ENCODE data around the gene ILRUN.

DNA sequence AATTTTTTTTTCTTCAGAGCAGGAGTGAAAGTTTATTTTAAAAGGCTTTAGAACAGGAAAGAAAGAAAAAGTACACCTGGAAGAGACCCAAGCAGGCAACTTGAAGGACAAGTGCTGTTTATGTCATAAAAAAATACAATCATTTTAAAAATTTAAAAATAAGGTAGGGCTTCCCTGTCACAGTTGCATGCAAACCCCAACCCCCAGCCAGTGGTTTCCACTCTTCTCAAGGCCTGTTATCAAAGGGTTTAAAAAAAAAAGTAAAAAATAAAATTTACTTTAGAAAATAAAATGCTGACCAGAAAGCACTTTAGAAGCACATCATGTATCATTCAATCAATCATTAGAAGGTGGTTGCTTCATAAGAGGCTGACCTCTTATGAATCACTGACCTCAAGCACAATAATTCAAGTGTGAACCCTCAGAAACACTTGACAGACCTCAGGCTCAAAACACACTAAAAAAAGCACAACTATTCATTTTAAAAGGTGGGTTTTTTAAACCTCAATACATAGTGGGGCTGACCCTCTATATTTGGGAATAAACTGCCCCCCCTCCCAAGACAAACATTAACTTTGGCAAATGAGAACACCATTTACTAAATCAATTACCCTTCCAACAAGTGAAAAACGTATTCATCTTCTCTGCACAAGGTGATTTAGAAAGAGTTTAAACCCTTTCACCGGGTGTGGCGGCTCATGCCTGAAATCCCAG lies 15.6 kb downstream of the ILRUN start:
- TF ChIP-seq, protein P1, sequence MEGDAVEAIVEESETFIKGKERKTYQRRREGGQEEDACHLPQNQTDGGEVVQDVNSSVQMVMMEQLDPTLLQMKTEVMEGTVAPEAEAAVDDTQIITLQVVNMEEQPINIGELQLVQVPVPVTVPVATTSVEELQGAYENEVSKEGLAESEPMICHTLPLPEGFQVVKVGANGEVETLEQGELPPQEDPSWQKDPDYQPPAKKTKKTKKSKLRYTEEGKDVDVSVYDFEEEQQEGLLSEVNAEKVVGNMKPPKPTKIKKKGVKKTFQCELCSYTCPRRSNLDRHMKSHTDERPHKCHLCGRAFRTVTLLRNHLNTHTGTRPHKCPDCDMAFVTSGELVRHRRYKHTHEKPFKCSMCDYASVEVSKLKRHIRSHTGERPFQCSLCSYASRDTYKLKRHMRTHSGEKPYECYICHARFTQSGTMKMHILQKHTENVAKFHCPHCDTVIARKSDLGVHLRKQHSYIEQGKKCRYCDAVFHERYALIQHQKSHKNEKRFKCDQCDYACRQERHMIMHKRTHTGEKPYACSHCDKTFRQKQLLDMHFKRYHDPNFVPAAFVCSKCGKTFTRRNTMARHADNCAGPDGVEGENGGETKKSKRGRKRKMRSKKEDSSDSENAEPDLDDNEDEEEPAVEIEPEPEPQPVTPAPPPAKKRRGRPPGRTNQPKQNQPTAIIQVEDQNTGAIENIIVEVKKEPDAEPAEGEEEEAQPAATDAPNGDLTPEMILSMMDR (conservative IDR thresholded peaks at IDR 0.05; ENCODE audit: low read length): no peak
- TF ChIP-seq EZH2phosphoT487 (IDR thresholded peaks at IDR 0.05; ENCODE audit: borderline replicate concordance, low read depth, low read length): no peak
